K562 (cell line): Measurements from ENCODE around the gene SARS1. TPM values are rescaled to one million over a fixed set of nuclear protein-coding genes. Genes with fewer than 3 reads are reported as not detected.
A peak's percentile ranks its signal among the peaks of the same experiment; 100 is the strongest.

Experiments
- ATAC-seq: fragments of 200-7000 bp; cut with Tn5 transposase; 3 replicates; pipeline ENCODE4 v1.9.1; 2020; ENCODE audit warnings: moderate library complexity
- BruUV-seq: library from RNA; stranded (reverse); fragments of 400-500 nt; replicated peaks from 2 replicates; lab custom pipeline; 2021; lab: Mats Ljungman, UMichigan
- CTCF ChIA-PET: fragments of 300-600 bp; formaldehyde crosslinking; extraction: SDS; loops from one replicate; lab custom pipeline; 2021; ENCODE audit warnings: low intra/inter-chr PET ratio; lab: Yijun Ruan, JAX
- POLR2A ChIA-PET: fragments of 300-600, 350-650 bp; sonication (Branson Sonifier 250); formaldehyde crosslinking; extraction: SDS; loops from one replicate; lab custom pipeline; 2021; ENCODE audit warnings: antibody characterized with exemption, inconsistent platforms; lab: Yijun Ruan, JAX
- DNase-seq, 4 experiments: peaks; one replicate each; pipeline versions ENCODE4 v3.0.0 to v3.0.0-alpha.2; 2011 to 2018; ENCODE audit warnings: low spot score in 3 of 4, mixed read lengths in 3 of 4; ENCODE audit errors: extremely low read depth in 1 of 4
- FAIRE-seq: peaks from 2 replicates; lab custom pipeline; 2011; peaks lifted over from hg19 to GRCh38; lab: Jason Lieb, UNC
- H2AFZ ChIP-seq: 2 replicates; pipeline ENCODE4 v1.6.0; 2011; ENCODE audit warnings: low read depth, low read length, control low read depth, inconsistent platforms
- H3K27ac ChIP-seq: fragments of 200-600 bp; 3 replicates; pipeline ENCODE4 v1.8.0; 2011; ENCODE audit warnings: low read depth, mild to moderate bottlenecking, control low read depth, inconsistent platforms, low read length, moderate library complexity, mixed read lengths; ENCODE audit errors: extremely low read depth
- H3K27me3 ChIP-seq, 2 experiments: fragments of 300-600 bp in 1 of 2; 2 replicates in 1 of 2; 3 replicates in 1 of 2; pipeline versions ENCODE4 v1.6.0 to v1.8.0; 2011; ENCODE audit warnings: inconsistent platforms in 2 of 2, low read length in 2 of 2, mild to moderate bottlenecking in 1 of 2, mixed read lengths in 1 of 2, moderate library complexity in 1 of 2; ENCODE audit not compliant: control insufficient read depth in 2 of 2, insufficient read depth in 2 of 2
- H3K36me3 ChIP-seq: fragments of 300-600 bp; 3 replicates; pipeline ENCODE4 v1.8.0; 2011; ENCODE audit warnings: mild to moderate bottlenecking, low read length, inconsistent platforms; ENCODE audit not compliant: control insufficient read depth, insufficient read depth
- H3K4me1 ChIP-seq, 2 experiments: fragments of 200-600 bp in 1 of 2; replicated peaks in 1 of 2; 2 replicates in 1 of 2; 3 replicates in 1 of 2; pipeline versions ENCODE4 v1.5.1 to v1.8.0; 2011; ENCODE audit warnings: inconsistent platforms in 2 of 2, low read length in 2 of 2, mild to moderate bottlenecking in 1 of 2, mixed read lengths in 1 of 2, moderate library complexity in 1 of 2; ENCODE audit not compliant: control insufficient read depth in 2 of 2, insufficient read depth in 2 of 2
- H3K4me2 ChIP-seq: 2 replicates; pipeline ENCODE4 v1.6.1; 2011; ENCODE audit warnings: low read length, control low read depth, inconsistent platforms, mixed read lengths; ENCODE audit not compliant: insufficient read depth
- H3K4me3 ChIP-seq: fragments of 200-600 bp; sonication (generic), shearing (Covaris generic); 2 replicates; pipeline ENCODE4 v1.5.1; 2016; ENCODE audit warnings: control low read depth, inconsistent platforms
- H3K79me2 ChIP-seq: fragments of 200-600 bp; 3 replicates; pipeline ENCODE4 v1.8.0; 2011; ENCODE audit warnings: low read length, inconsistent platforms; ENCODE audit not compliant: control insufficient read depth, insufficient read depth
- H3K9ac ChIP-seq, 2 experiments: 2 replicates each; pipeline versions ENCODE4 v1.6.0 to v1.6.1; 2011; ENCODE audit warnings: low read depth in 2 of 2, low read length in 2 of 2, control low read depth in 1 of 2, inconsistent platforms in 1 of 2, mild to moderate bottlenecking in 1 of 2, mixed read lengths in 1 of 2; ENCODE audit not compliant: insufficient read depth in 1 of 2
- H3K9me1 ChIP-seq: one replicate; pipeline ENCODE4 v1.6.0; 2011; ENCODE audit warnings: inconsistent platforms, mild to moderate bottlenecking, low read length, moderate library complexity; ENCODE audit not compliant: control insufficient read depth, insufficient read depth
- H3K9me3 ChIP-seq: replicated peaks from 2 replicates; pipeline ENCODE4 v1.5.1; 2011; ENCODE audit warnings: low read depth, low read length, inconsistent platforms; ENCODE audit not compliant: control insufficient read depth, insufficient read depth
- H4K20me1 ChIP-seq: replicated peaks from 2 replicates; pipeline ENCODE4 v1.6.1; 2011; ENCODE audit warnings: low read length, inconsistent platforms, mixed read lengths; ENCODE audit not compliant: control insufficient read depth, insufficient read depth
- KDM2B ChIP-seq: fragments of 250-450 bp; sonication (Bioruptor Pico); IDR thresholded peaks from 2 replicates; pipeline ENCODE4 v1.8.0; 2021; ENCODE audit warnings: mild to moderate bottlenecking, moderate library complexity
- RCOR1 ChIP-seq, 2 experiments: IDR thresholded peaks; 2 replicates each; pipeline ENCODE4 v1.6.1; 2012; ENCODE audit warnings: low read depth in 2 of 2, low read length in 2 of 2, borderline replicate concordance in 1 of 2, improper control_type of control experiment in 1 of 2
- TAF9B ChIP-seq: fragments of 450-650 bp; IDR thresholded peaks from 2 replicates; pipeline ENCODE4 v1.6.1; 2018; ENCODE audit warnings: mild to moderate bottlenecking; ENCODE audit not compliant: partially characterized antibody
- ZNF253 ChIP-seq: fragments of 250-450 bp; sonication (Bioruptor Pico); conservative IDR thresholded peaks from 2 replicates; pipeline ENCODE4 v1.6.1; 2021; ENCODE audit warnings: mild to moderate bottlenecking
- WGBS: fragments of 100-300 bp; shearing (Covaris generic); methylation state at CpG from one replicate; pipeline ENCODE4 v1.1.6; 2016; ENCODE audit warnings: low coverage, mixed read lengths; ENCODE audit not compliant: insufficient coverage; ENCODE audit errors: missing lambda C conversion rate; 5-methylcytosine and 5-hydroxymethylcytosine counted together
- in situ Hi-C: fragments of 300-500 bp; cut with MboI; formaldehyde crosslinking; loops from 4 replicates; pipeline ENCODE4 v1.15.0; 2018; ENCODE audit warnings: inconsistent platforms, mixed read lengths
- intact Hi-C: fragments of 100-400 bp; cut with micrococcal nuclease; formaldehyde crosslinking; loops from 2 replicates; pipeline ENCODE4 v1.14.2; 2022
- polyA plus RNA-seq, 8 experiments: library from polyadenylated mRNA; depleted of rRNA in 4 of 8; stranded (reverse) in 5 of 8; unstranded in 3 of 8; fragments of >200 nt; fragmentation: Nextera tagmentation in 2 of 8; fragmentation: Illumina TruSeq in 1 of 8; extraction: Ambion mirVana in 2 of 8; extraction: Trizol in 1 of 8; gene quantifications; 2 replicates each; pipeline versions ENCODE4 v1.2.1 to v1.2.3, GENCODE V29; 2011 to 2014; ENCODE audit warnings: inconsistent platforms in 1 of 8, missing spikeins in 1 of 8
- total RNA-seq, 7 experiments: library from RNA; depleted of rRNA in 6 of 7; stranded (reverse); fragments of >200 nt in 6 of 7; fragmentation: Illumina TruSeq in 2 of 7; extraction: Trizol in 2 of 7; gene quantifications; 2 replicates each; pipeline versions ENCODE4 v1.2.1 to v1.2.3, GENCODE V29; 2011 to 2021; ENCODE audit warnings: low replicate concordance in 1 of 7

Gene SARS1
- total and polyA plus RNA-seq, 9 of the 15 experiments (the other 6 are each of a cell fraction or from before 2014, with no cell fraction given), result 221 to 623 (median 254) TPM

DNA sequence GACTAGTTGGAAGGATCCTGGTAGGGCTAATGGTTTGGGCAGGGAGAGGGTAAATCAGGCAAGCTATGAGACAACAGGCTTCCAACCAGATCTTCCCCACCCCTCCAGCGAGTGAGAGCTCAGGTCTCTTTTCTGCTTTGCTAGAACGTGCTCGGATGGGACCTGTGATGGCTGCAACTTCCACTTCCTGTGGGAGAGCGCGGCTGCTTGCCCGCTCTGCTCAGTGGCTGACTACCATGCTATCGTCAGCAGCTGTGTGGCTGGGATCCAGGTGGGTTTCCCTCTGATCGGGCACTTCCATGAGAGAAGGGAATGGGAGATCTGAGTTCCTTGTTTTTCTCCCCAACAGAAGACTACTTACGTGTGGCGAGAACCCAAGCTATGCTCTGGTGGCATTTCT, 14.0 kb upstream of the SARS1 start:
- Histone ChIP-seq H3K27ac (no peak overlapping the region), H3K9ac (peak overlapping the region in 1 of 2 experiments; percentile 74; a peak in 1 of 4 replicates), H3K4me2 (no peak overlapping the region), H3K4me3 (no peak overlapping the region), H3K79me2 (no peaks in the 10 kb centered on the region), H2AFZ (peak overlapping the region; percentile 72), H3K27me3 (no peaks in the 10 kb centered on the region), H3K9me3 (no peaks in the 10 kb centered on the region), H3K9me1 (no peaks in the 10 kb centered on the region), H3K4me1 (peaks cover 22 to 39% of the 10 kb centered on the region in 2 experiments), H4K20me1 (no peaks in the 10 kb centered on the region), H3K36me3 (no peaks in the 10 kb centered on the region)
- FAIRE-seq (no peak), ATAC-seq (no peak), DNase-seq (no peak)
- CTCF ChIA-PET, result interaction anchor here (2.5 kb wide), 1 partner anchor 200 kb away, joined by 21 read pairs; no protein-coding TSS in a partner anchor
- in situ Hi-C loops (no loop called here), intact Hi-C loops (loop anchor here (2.0 kb wide), 2 partner anchors 39 to 55 kb away; no protein-coding TSS in a partner anchor)
- no TSS peak for BruUV-seq
- POLR2A ChIA-PET, result interaction anchor here (0.6 to 2.7 kb wide), 11 partner anchors 9 to 290 kb away, joined by 3 to 15 read pairs (median 6); partner anchors contain the start of gene SARS1
- TF ChIP-seq RCOR1 (IDR thresholded peaks at IDR 0.05; ENCODE audit: borderline replicate concordance in 1 of 2, low read depth in 2 of 2, low read length in 2 of 2), result no peak
- no peak for TF ChIP-seq ZNF253 (CRISPR knock-in tag)
- no peak for TF ChIP-seq KDM2B (CRISPR knock-in tag)
- no peak for TF ChIP-seq TAF9B
- WGBS, result 49% methylated on average over 10 of the region's 10 CpGs
